ENCODE results near the gene IPO7.
A peak's percentile ranks its signal among the peaks of the same experiment; 100 is the strongest.

The IPO7 gene

DNA sequence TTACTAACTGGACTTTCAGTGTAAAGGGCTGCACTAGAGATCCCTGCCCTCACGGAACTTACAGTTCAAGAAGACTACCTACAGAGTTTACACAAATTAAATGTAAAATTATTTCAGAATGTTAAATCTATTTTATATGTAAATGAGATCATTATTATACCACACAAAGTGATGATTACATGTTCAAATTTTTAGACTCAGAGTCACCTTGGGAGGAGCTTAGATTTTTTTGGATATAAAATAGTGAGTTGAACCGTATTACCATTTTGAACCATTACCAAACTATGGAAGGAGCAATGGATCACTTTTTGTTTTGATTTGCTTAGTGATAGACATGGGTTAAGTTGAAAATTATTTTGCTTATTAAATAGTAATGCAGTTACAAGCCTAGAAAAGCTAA, 1.6 kb downstream of the IPO7 start:
- H3K9me3 ChIP-seq (ENCODE audit: severe bottlenecking), result no peaks in the 10 kb centered on the region
- H3K4me3 ChIP-seq (ENCODE audit: severe bottlenecking), result peak overlapping the region; percentile 81
- TF ChIP-seq, protein P1, sequence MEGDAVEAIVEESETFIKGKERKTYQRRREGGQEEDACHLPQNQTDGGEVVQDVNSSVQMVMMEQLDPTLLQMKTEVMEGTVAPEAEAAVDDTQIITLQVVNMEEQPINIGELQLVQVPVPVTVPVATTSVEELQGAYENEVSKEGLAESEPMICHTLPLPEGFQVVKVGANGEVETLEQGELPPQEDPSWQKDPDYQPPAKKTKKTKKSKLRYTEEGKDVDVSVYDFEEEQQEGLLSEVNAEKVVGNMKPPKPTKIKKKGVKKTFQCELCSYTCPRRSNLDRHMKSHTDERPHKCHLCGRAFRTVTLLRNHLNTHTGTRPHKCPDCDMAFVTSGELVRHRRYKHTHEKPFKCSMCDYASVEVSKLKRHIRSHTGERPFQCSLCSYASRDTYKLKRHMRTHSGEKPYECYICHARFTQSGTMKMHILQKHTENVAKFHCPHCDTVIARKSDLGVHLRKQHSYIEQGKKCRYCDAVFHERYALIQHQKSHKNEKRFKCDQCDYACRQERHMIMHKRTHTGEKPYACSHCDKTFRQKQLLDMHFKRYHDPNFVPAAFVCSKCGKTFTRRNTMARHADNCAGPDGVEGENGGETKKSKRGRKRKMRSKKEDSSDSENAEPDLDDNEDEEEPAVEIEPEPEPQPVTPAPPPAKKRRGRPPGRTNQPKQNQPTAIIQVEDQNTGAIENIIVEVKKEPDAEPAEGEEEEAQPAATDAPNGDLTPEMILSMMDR (IDR thresholded peaks at IDR 0.05; ENCODE audit: poor library complexity, severe bottlenecking), result no peak
- H3K4me1 ChIP-seq (ENCODE audit: insufficient read depth, poor library complexity, severe bottlenecking), result peaks cover 17% of the 10 kb centered on the region
- ATAC-seq (ENCODE audit: low read depth) (no peak), DNase-seq (ENCODE audit: low spot score) (no peak)
- H3K27me3 ChIP-seq (ENCODE audit: insufficient read depth, poor library complexity, severe bottlenecking), result no peaks in the 10 kb centered on the region
- peaks cover 55% of the 10 kb centered on the region for H3K36me3 ChIP-seq (ENCODE audit: low read depth)
- H3K27ac ChIP-seq (ENCODE audit: poor library complexity, severe bottlenecking), result peak overlapping the region; percentile 80

DNA sequence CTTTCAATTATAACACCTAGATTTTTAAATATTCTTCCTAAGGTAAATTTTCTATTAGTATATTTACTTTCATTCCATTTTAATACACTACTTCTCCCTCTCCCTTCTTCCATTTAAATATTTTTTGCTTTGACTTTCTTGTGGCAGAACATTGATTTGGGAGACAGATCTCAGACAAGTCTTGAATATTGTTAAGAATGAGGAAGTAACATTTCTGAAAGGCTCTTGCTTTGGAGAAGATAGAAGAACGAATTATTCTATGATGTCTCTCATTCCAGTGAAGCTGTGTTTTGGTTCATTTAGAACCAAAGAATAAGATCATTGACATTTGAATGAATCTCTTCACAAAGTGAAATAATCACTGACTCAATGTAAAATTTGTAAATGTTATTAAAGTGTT, 2.4 kb downstream of the IPO7 start:
- peaks cover 17% of the 10 kb centered on the region for H3K4me1 ChIP-seq (ENCODE audit: insufficient read depth, poor library complexity, severe bottlenecking)
- ATAC-seq (ENCODE audit: low read depth) (no peak), DNase-seq (ENCODE audit: low spot score) (no peak)
- no peaks in the 10 kb centered on the region for H3K9me3 ChIP-seq (ENCODE audit: severe bottlenecking)
- no peaks in the 10 kb centered on the region for H3K27me3 ChIP-seq (ENCODE audit: insufficient read depth, poor library complexity, severe bottlenecking)
- H3K4me3 ChIP-seq (ENCODE audit: severe bottlenecking), result no peak overlapping the region
- no peak overlapping the region for H3K27ac ChIP-seq (ENCODE audit: poor library complexity, severe bottlenecking)
- H3K36me3 ChIP-seq (ENCODE audit: low read depth), result peaks cover 63% of the 10 kb centered on the region
- TF ChIP-seq, protein P1 (IDR thresholded peaks at IDR 0.05; ENCODE audit: poor library complexity, severe bottlenecking), result no peak

DNA sequence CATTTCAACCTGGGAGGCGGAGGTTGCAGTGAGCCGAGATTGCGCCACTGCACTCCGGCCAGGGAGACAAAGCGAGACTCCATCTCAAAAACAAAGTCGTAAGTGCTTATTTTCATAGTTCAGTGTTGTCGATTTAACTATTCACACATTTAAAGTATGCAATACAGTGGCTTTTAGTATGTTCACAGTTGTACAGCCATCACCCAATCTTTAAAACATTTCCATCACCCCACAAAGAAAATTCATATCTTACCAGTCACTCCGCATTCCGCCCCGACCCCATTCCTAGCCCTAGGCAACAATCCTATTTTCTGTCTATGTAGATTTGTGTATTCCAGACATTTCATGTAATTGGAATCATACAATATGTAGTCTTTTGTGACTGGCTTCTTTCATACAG, 11.9 kb downstream of the IPO7 start:
- no peak for DNase-seq (ENCODE audit: low spot score)
- H3K36me3 ChIP-seq (ENCODE audit: low read depth), result peaks cover 90% of the 10 kb centered on the region
- TF ChIP-seq, protein P1 (IDR thresholded peaks at IDR 0.05; ENCODE audit: poor library complexity, severe bottlenecking), result no peak
- peaks cover 8% of the 10 kb centered on the region for H3K4me1 ChIP-seq (ENCODE audit: insufficient read depth, poor library complexity, severe bottlenecking)
- no peak overlapping the region for H3K4me3 ChIP-seq (ENCODE audit: severe bottlenecking)
- no peaks in the 10 kb centered on the region for H3K9me3 ChIP-seq (ENCODE audit: severe bottlenecking)
- no peak overlapping the region for H3K27ac ChIP-seq (ENCODE audit: poor library complexity, severe bottlenecking)
- no peaks in the 10 kb centered on the region for H3K27me3 ChIP-seq (ENCODE audit: insufficient read depth, poor library complexity, severe bottlenecking)
- ATAC-seq (ENCODE audit: low read depth), result no peak

DNA sequence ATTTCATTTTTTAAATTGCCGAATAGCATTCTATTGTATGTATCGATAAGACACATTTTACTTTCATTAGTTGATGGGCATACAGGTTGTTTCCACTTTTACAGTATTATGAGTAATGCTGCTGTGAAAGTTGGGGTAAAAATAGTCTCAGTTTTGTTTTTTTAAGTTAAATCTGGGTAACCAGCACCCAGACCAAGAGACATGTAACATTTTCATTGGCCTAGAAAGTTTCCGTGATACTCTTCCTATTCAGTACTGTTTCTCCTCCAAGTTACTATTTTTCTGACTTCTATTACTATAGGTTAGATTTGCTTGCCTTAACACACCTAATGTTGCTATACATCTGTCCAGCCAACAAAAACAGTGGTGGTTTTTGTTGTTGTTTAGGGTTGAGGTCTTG, 12.3 kb downstream of the IPO7 start:
- H3K36me3 ChIP-seq (ENCODE audit: low read depth), result peaks cover 90% of the 10 kb centered on the region
- H3K27me3 ChIP-seq (ENCODE audit: insufficient read depth, poor library complexity, severe bottlenecking), result no peaks in the 10 kb centered on the region
- TF ChIP-seq, protein P1 (IDR thresholded peaks at IDR 0.05; ENCODE audit: poor library complexity, severe bottlenecking), result no peak
- ATAC-seq (ENCODE audit: low read depth) (no peak), DNase-seq (ENCODE audit: low spot score) (no peak)
- no peak overlapping the region for H3K4me3 ChIP-seq (ENCODE audit: severe bottlenecking)
- H3K27ac ChIP-seq (ENCODE audit: poor library complexity, severe bottlenecking), result no peak overlapping the region
- H3K4me1 ChIP-seq (ENCODE audit: insufficient read depth, poor library complexity, severe bottlenecking), result peaks cover 8% of the 10 kb centered on the region
- H3K9me3 ChIP-seq (ENCODE audit: severe bottlenecking), result no peaks in the 10 kb centered on the region

DNA sequence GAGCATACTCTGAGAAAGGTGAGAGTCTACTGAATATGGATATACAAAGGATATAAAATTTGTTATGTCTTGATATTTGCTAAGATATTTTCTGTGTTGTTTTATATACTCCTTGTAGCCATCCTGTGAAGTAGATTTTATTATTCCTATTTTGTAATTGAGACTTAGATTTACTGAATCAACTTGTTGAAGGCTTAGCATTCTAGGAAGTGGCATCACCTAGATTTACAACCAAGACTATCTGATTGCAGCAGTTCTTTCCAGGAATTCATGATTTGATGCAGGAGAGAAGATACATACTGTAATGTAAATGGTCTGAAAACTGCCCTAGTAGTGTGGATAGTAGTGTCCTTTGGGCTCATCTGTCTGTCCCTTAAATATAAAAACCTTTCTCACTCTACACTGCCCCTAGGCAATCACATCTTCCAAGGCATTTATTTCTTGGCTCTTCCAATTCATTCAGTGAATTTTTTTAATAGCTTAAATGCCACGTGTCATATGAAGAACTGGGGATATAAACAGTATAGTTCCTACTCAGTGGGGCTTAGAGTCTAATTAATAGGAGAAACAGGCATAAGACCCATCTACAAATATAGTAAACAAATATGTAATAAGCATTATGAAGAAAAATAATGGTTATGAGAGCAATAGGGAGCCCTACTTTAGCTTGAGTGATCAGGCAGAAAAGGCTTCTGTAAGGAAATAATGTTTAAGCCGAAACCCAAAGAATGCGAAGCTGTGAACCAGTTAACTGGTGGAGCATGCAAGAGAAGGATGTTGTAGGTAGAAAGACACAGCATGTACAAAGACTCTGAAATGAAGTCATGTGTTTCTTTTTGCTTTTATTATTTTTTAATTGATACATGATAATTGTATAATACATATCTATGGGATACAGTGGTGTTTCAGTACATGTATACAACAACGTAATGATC, 13.6 kb downstream of the IPO7 start:
- H3K36me3 ChIP-seq (ENCODE audit: low read depth), result peaks cover 83% of the 10 kb centered on the region
- no peak for ATAC-seq (ENCODE audit: low read depth)
- no peak overlapping the region for H3K4me3 ChIP-seq (ENCODE audit: severe bottlenecking)
- TF ChIP-seq, protein P1 (IDR thresholded peaks at IDR 0.05; ENCODE audit: poor library complexity, severe bottlenecking), result no peak
- no peak for DNase-seq (ENCODE audit: low spot score)
- H3K27ac ChIP-seq (ENCODE audit: poor library complexity, severe bottlenecking), result no peak overlapping the region
- no peaks in the 10 kb centered on the region for H3K9me3 ChIP-seq (ENCODE audit: severe bottlenecking)
- peaks cover 8% of the 10 kb centered on the region for H3K4me1 ChIP-seq (ENCODE audit: insufficient read depth, poor library complexity, severe bottlenecking)
- no peaks in the 10 kb centered on the region for H3K27me3 ChIP-seq (ENCODE audit: insufficient read depth, poor library complexity, severe bottlenecking)

Measured in RWPE2 (cell line).